Activated T-helper 17 cell treated with anti-CD3 and anti-CD28 coated beads, Interleukin-2, amount 50 U/mL, for 72 hours (primary cell): ENCODE data around the gene PUM2. TPM values are rescaled to one million over a fixed set of nuclear protein-coding genes. Genes with fewer than 3 reads are reported as not detected.
"Not testable (repeated sequence)": the region's sequence is repeated elsewhere in the genome, so short reads cannot be mapped to it uniquely, and the experiment has no call there.

Experiments
- ATAC-seq: fragments of 150-1000 bp; cut with Tn5 transposase; replicated peaks from 2 replicates; pipeline ENCODE4 v1.10.0; 2021; ENCODE audit warnings: mild to moderate bottlenecking, moderate library complexity
- H3K27ac Mint-ChIP-seq: one replicate; pipeline ENCODE4 v1.8.0; 2022; ENCODE audit warnings: mixed read lengths
- H3K27me3 Mint-ChIP-seq: one replicate; pipeline ENCODE4 v1.8.0; 2022; ENCODE audit warnings: mixed read lengths
- H3K36me3 Mint-ChIP-seq: one replicate; pipeline ENCODE4 v1.8.0; 2022; ENCODE audit warnings: low read depth, mild to moderate bottlenecking, mixed read lengths
- H3K4me1 Mint-ChIP-seq: one replicate; pipeline ENCODE4 v1.8.0; 2022; ENCODE audit warnings: mixed read lengths
- H3K4me3 Mint-ChIP-seq: one replicate; pipeline ENCODE4 v1.8.0; 2022; ENCODE audit warnings: mild to moderate bottlenecking, mixed read lengths
- H3K9me3 Mint-ChIP-seq: one replicate; pipeline ENCODE4 v1.8.0; 2022; ENCODE audit warnings: mixed read lengths
- total RNA-seq, 2 donors: library from RNA; stranded (reverse); gene quantifications; one replicate each; pipeline ENCODE4 v1.2.3, GENCODE V29; 2022

The PUM2 gene
- total RNA-seq, 2 donors from 2014 or later: 113 to 120 TPM

- ATAC-seq: no peak
- no peaks in the 10 kb centered on the region for H3K9me3 Mint-ChIP-seq
- H3K27me3 Mint-ChIP-seq: no peaks in the 10 kb centered on the region
Measured at GRCh38 chr2:20304411-20304810, 46.2 kb downstream of the PUM2 start.

GRCh38 chr2:20303966-20304365, 46.7 kb downstream of the PUM2 start:
- Mint-ChIP-seq H3K9me3 (no peaks in the 10 kb centered on the region), H3K4me1 (peaks cover 7% of the 10 kb centered on the region), H3K4me3 (no peak overlapping the region), H3K27ac (no peak overlapping the region), H3K36me3 (peaks cover 97% of the 10 kb centered on the region), H3K27me3 (no peaks in the 10 kb centered on the region)
- ATAC-seq: no peak

More at GRCh38 chr2:20304411-20304810, 46.2 kb downstream of the PUM2 start:
- Mint-ChIP-seq H3K27ac (no peak overlapping the region), H3K36me3 (peaks cover 97% of the 10 kb centered on the region), H3K4me3 (no peak overlapping the region), H3K4me1 (peaks cover 7% of the 10 kb centered on the region)

- no peak overlapping the region for H3K27ac Mint-ChIP-seq
- no peaks in the 10 kb centered on the region for H3K27me3 Mint-ChIP-seq
- peaks cover 95% of the 10 kb centered on the region for H3K36me3 Mint-ChIP-seq
- no peak for ATAC-seq
- H3K9me3 Mint-ChIP-seq: no peaks in the 10 kb centered on the region
- no peak overlapping the region for H3K4me3 Mint-ChIP-seq
- H3K4me1 Mint-ChIP-seq: peaks cover 17% of the 10 kb centered on the region
Measured at GRCh38 chr2:20302019-20302418, 48.6 kb downstream of the PUM2 start.

GRCh38 chr2:20300656-20301055, 50.0 kb downstream of the PUM2 start:
- Mint-ChIP-seq H3K4me3 (no peak overlapping the region), H3K36me3 (peaks cover 95% of the 10 kb centered on the region), H3K9me3 (no peaks in the 10 kb centered on the region), H3K27ac (no peak overlapping the region), H3K27me3 (no peaks in the 10 kb centered on the region), H3K4me1 (peaks cover 22% of the 10 kb centered on the region)
- ATAC-seq: no peak

GRCh38 chr2:20299113-20299512, 51.5 kb downstream of the PUM2 start:
- H3K4me3 Mint-ChIP-seq: no peak overlapping the region
- peaks cover 99% of the 10 kb centered on the region for H3K36me3 Mint-ChIP-seq
- H3K27me3 Mint-ChIP-seq: no peaks in the 10 kb centered on the region
- H3K27ac Mint-ChIP-seq: peak overlapping the region; percentile 58
- peak; percentile 56 for ATAC-seq
- H3K9me3 Mint-ChIP-seq: no peaks in the 10 kb centered on the region
- peaks cover 22% of the 10 kb centered on the region for H3K4me1 Mint-ChIP-seq

- ATAC-seq: no peak
- Mint-ChIP-seq H3K36me3 (peaks cover 80% of the 10 kb centered on the region), H3K4me1 (peaks cover 15% of the 10 kb centered on the region), H3K4me3 (no peak overlapping the region), H3K27me3 (no peaks in the 10 kb centered on the region), H3K27ac (no peak overlapping the region), H3K9me3 (no peaks in the 10 kb centered on the region)
Measured at GRCh38 chr2:20294231-20294630, 56.4 kb downstream of the PUM2 start.

- H3K27ac Mint-ChIP-seq: no peak overlapping the region
- H3K36me3 Mint-ChIP-seq: peaks cover 69% of the 10 kb centered on the region
- ATAC-seq: no peak
- H3K4me3 Mint-ChIP-seq: no peak overlapping the region
- H3K27me3 Mint-ChIP-seq: no peaks in the 10 kb centered on the region
- peaks cover 13% of the 10 kb centered on the region for H3K4me1 Mint-ChIP-seq
- no peaks in the 10 kb centered on the region for H3K9me3 Mint-ChIP-seq
Measured at GRCh38 chr2:20292984-20293383, 57.7 kb downstream of the PUM2 start.

GRCh38 chr2:20291846-20292408, 58.7 kb downstream of the PUM2 start:
- H3K9me3 Mint-ChIP-seq: no peaks in the 10 kb centered on the region
- H3K27me3 Mint-ChIP-seq: no peaks in the 10 kb centered on the region
- no peak overlapping the region for H3K4me3 Mint-ChIP-seq
- H3K27ac Mint-ChIP-seq: no peak overlapping the region
- no peak for ATAC-seq
- peaks cover 58% of the 10 kb centered on the region for H3K36me3 Mint-ChIP-seq
- peaks cover 5% of the 10 kb centered on the region for H3K4me1 Mint-ChIP-seq

- H3K27ac Mint-ChIP-seq: no peak overlapping the region
- H3K4me3 Mint-ChIP-seq: no peak overlapping the region
- H3K36me3 Mint-ChIP-seq: peaks cover 50% of the 10 kb centered on the region
- no peaks in the 10 kb centered on the region for H3K4me1 Mint-ChIP-seq
- ATAC-seq: peak; percentile 52
- no peaks in the 10 kb centered on the region for H3K9me3 Mint-ChIP-seq
- no peaks in the 10 kb centered on the region for H3K27me3 Mint-ChIP-seq
Measured at GRCh38 chr2:20291106-20291564, 59.5 kb downstream of the PUM2 start.

GRCh38 chr2:20288642-20289340, 61.9 kb downstream of the PUM2 start:
- Mint-ChIP-seq H3K36me3 (peaks cover 27% of the 10 kb centered on the region), H3K9me3 (no peaks in the 10 kb centered on the region), H3K4me1 (no peaks in the 10 kb centered on the region), H3K27ac (no peak overlapping the region), H3K4me3 (no peak overlapping the region), H3K27me3 (no peaks in the 10 kb centered on the region)
- no peak for ATAC-seq

- H3K27me3 Mint-ChIP-seq: no peaks in the 10 kb centered on the region
- H3K4me1 Mint-ChIP-seq: no peaks in the 10 kb centered on the region
- H3K4me3 Mint-ChIP-seq: no peak overlapping the region
- H3K9me3 Mint-ChIP-seq: no peaks in the 10 kb centered on the region
- no peak overlapping the region for H3K27ac Mint-ChIP-seq
- H3K36me3 Mint-ChIP-seq: peaks cover 7% of the 10 kb centered on the region
- ATAC-seq: no peak
Measured at GRCh38 chr2:20282916-20283592, 67.6 kb downstream of the PUM2 start.

- H3K4me1 Mint-ChIP-seq: no peaks in the 10 kb centered on the region
- no peaks in the 10 kb centered on the region for H3K9me3 Mint-ChIP-seq
- no peak overlapping the region for H3K4me3 Mint-ChIP-seq
- no peaks in the 10 kb centered on the region for H3K27me3 Mint-ChIP-seq
- H3K36me3 Mint-ChIP-seq: peaks cover 18% of the 10 kb centered on the region
- no peak for ATAC-seq
- H3K27ac Mint-ChIP-seq: no peak overlapping the region
Measured at GRCh38 chr2:20281876-20282275, 68.8 kb downstream of the PUM2 start.

GRCh38 chr2:20273042-20273441, 77.6 kb downstream of the PUM2 start:
- no peaks in the 10 kb centered on the region for H3K27me3 Mint-ChIP-seq
- H3K4me1 Mint-ChIP-seq: peaks cover 4% of the 10 kb centered on the region
- peaks cover 80% of the 10 kb centered on the region for H3K36me3 Mint-ChIP-seq
- H3K9me3 Mint-ChIP-seq: no peaks in the 10 kb centered on the region
- H3K4me3 Mint-ChIP-seq: no peak overlapping the region
- ATAC-seq: no peak
- H3K27ac Mint-ChIP-seq: no peak overlapping the region

GRCh38 chr2:20268317-20268716, 82.3 kb downstream of the PUM2 start:
- H3K4me3 Mint-ChIP-seq, H3K27me3 Mint-ChIP-seq, ATAC-seq, H3K27ac Mint-ChIP-seq, H3K4me1 Mint-ChIP-seq, H3K9me3 Mint-ChIP-seq: not testable (repeated sequence)
- H3K36me3 Mint-ChIP-seq: peaks cover 78% of the 10 kb centered on the region

- H3K36me3 Mint-ChIP-seq: peaks cover 78% of the 10 kb centered on the region
- no peak overlapping the region for H3K4me3 Mint-ChIP-seq
- no peaks in the 10 kb centered on the region for H3K27me3 Mint-ChIP-seq
- no peaks in the 10 kb centered on the region for H3K9me3 Mint-ChIP-seq
- no peak for ATAC-seq
- H3K4me1 Mint-ChIP-seq: peaks cover 6% of the 10 kb centered on the region
- H3K27ac Mint-ChIP-seq: peak overlapping the region; percentile 32
Measured at GRCh38 chr2:20267529-20267928, 83.1 kb downstream of the PUM2 start.
